GM12874 (cell line): ENCODE measurements around the gene FAM184B.

ENCODE experiments used
- CTCF ChIP-seq: IDR thresholded peaks from 2 replicates; pipeline ENCODE4 v1.5.1; 2011; ENCODE audit warnings: low read depth, mild to moderate bottlenecking, control low read depth, low read length, moderate library complexity; ENCODE audit not compliant: insufficient read depth

The FAM184B gene

GRCh38 chr4:17811078-17811603, 29.7 kb upstream of the FAM184B start:
- TF ChIP-seq CTCF = no peak

- TF ChIP-seq CTCF = no peak
These were observed 29.0 kb upstream of the FAM184B start, which contains the start of the genes DCAF16 and NCAPG for GRCh38 chr4:17810260-17811077. Gene DCAF16, minus strand, starts transcription at chr4:17810757. Its CDS starts 6,616 bp downstream, at chr4:17804141. Gene NCAPG, plus strand, starts transcription at chr4:17810979. Its CDS starts 99 bp downstream, at chr4:17811078.

- TF ChIP-seq CTCF = no peak
These were observed 28.2 kb upstream of the FAM184B start for GRCh38 chr4:17809667-17810066.

GRCh38 chr4:17807446-17807845, 26.0 kb upstream of the FAM184B start:
- no peak for TF ChIP-seq CTCF

- no peak for TF ChIP-seq CTCF
These were observed 24.2 kb upstream of the FAM184B start for GRCh38 chr4:17805580-17806155.

GRCh38 chr4:17797808-17798207, 16.4 kb upstream of the FAM184B start:
- TF ChIP-seq CTCF = no peak

- no peak for TF ChIP-seq CTCF
These were observed 13.3 kb upstream of the FAM184B start for GRCh38 chr4:17794730-17795129.
